ENCODE data around the gene NTSR1. TPM values are rescaled to one million over a fixed set of nuclear protein-coding genes. Genes with fewer than 3 reads are reported as not detected.

Gene NTSR1
- total and polyA plus RNA-seq, 2 experiments from 2014 or later = 0.15 to 1.4 TPM

GRCh38 chr20:62688083-62688482, 20.6 kb upstream of the NTSR1 start:
- H2AFZ ChIP-seq = no peak overlapping the region
- H4K20me1 ChIP-seq (replicated peaks; ENCODE audit: insufficient read depth) = no peaks in the 10 kb centered on the region
- H3K36me3 Mint-ChIP-seq (ENCODE audit: low read depth) = no peaks in the 10 kb centered on the region
- no peak for DNase-seq (ENCODE audit: low spot score)
- no peak overlapping the region for H3K27ac ChIP-seq (ENCODE audit: low read depth)
- TF ChIP-seq STAT1 (IDR thresholded peaks at IDR 0.05; ENCODE audit: unreplicated experiment) (no peak), ETS1 (IDR thresholded peaks at IDR 0.05) (no peak), POLR2AphosphoS5 (IDR thresholded peaks at IDR 0.05; ENCODE audit: low read depth) (no peak), REST (IDR thresholded peaks at IDR 0.05; ENCODE audit: unreplicated experiment) (no peak), CTCF (conservative IDR thresholded peaks at IDR 0.05; ENCODE audit: low read depth in 2 of 2) (no peak)
- no peak overlapping the region for H3K4me3 Mint-ChIP-seq
- no peaks in the 10 kb centered on the region for H3F3A ChIP-seq (replicated peaks; ENCODE audit: low read depth)
- H3K36me3 ChIP-seq (ENCODE audit: insufficient read depth) = no peaks in the 10 kb centered on the region
- H3K27me3 ChIP-seq (ENCODE audit: insufficient read depth) = no peaks in the 10 kb centered on the region
- peaks cover 16% of the 10 kb centered on the region for H3K27me3 Mint-ChIP-seq (ENCODE audit: insufficient read depth, low read depth, poor library complexity)
- peaks cover 16% of the 10 kb centered on the region for H3K4me1 Mint-ChIP-seq
- H3K27ac Mint-ChIP-seq = no peak overlapping the region
- no peaks in the 10 kb centered on the region for H3K9me2 ChIP-seq (ENCODE audit: insufficient read depth)
- ATAC-seq = no peak
- H3K4me2 ChIP-seq = no peak overlapping the region
- no peaks in the 10 kb centered on the region for H3K79me2 ChIP-seq (replicated peaks; ENCODE audit: insufficient read depth)
- H3K4me3 ChIP-seq = no peak overlapping the region
- no peaks in the 10 kb centered on the region for H3K4me1 ChIP-seq (ENCODE audit: insufficient read depth)
- no peaks in the 10 kb centered on the region for H3K9me3 Mint-ChIP-seq

GRCh38 chr20:62688855-62689460, 19.7 kb upstream of the NTSR1 start:
- Mint-ChIP-seq H3K27ac (no peak overlapping the region), H3K36me3 (ENCODE audit: low read depth) (no peaks in the 10 kb centered on the region), H3K4me3 (no peak overlapping the region), H3K9me3 (no peaks in the 10 kb centered on the region), H3K27me3 (ENCODE audit: insufficient read depth, low read depth, poor library complexity) (peaks cover 14% of the 10 kb centered on the region), H3K4me1 (peaks cover 16% of the 10 kb centered on the region)
- no peak overlapping the region for H3K4me3 ChIP-seq
- no peaks in the 10 kb centered on the region for H3K9me2 ChIP-seq (ENCODE audit: insufficient read depth)
- ATAC-seq = peak; percentile 17; the same call in 2 of the 3 replicates
- H3F3A ChIP-seq (replicated peaks; ENCODE audit: low read depth) = no peaks in the 10 kb centered on the region
- DNase-seq (ENCODE audit: low spot score) = no peak
- no peaks in the 10 kb centered on the region for H4K20me1 ChIP-seq (replicated peaks; ENCODE audit: insufficient read depth)
- H3K27me3 ChIP-seq (ENCODE audit: insufficient read depth) = no peaks in the 10 kb centered on the region
- H2AFZ ChIP-seq = no peak overlapping the region
- H3K4me2 ChIP-seq = no peak overlapping the region
- no peaks in the 10 kb centered on the region for H3K79me2 ChIP-seq (replicated peaks; ENCODE audit: insufficient read depth)
- H3K36me3 ChIP-seq (ENCODE audit: insufficient read depth) = no peaks in the 10 kb centered on the region
- no peak overlapping the region for H3K27ac ChIP-seq (ENCODE audit: low read depth)
- H3K4me1 ChIP-seq (ENCODE audit: insufficient read depth) = no peaks in the 10 kb centered on the region
- no peak for TF ChIP-seq CREB1 (CRISPR knock-in tag; IDR thresholded peaks at IDR 0.05; ENCODE audit: low read depth)
- TF ChIP-seq ZNF331 (CRISPR knock-in tag; IDR thresholded peaks at IDR 0.05; ENCODE audit: low read depth) = no peak
- TF ChIP-seq REST (IDR thresholded peaks at IDR 0.05; ENCODE audit: unreplicated experiment) = no peak

All from GM23338 (cell line).